Hypothalamus (tissue), 51 donors: Measurements from ENCODE around the gene EDAR.
A peak's percentile ranks its signal among the peaks of the same experiment; 100 is the strongest.

Experiments used
- DNase-seq, 51 donors: peaks; one replicate each; lab custom pipeline; 2025; lab: John Stamatoyannopoulos, UW

Gene EDAR

DNA sequence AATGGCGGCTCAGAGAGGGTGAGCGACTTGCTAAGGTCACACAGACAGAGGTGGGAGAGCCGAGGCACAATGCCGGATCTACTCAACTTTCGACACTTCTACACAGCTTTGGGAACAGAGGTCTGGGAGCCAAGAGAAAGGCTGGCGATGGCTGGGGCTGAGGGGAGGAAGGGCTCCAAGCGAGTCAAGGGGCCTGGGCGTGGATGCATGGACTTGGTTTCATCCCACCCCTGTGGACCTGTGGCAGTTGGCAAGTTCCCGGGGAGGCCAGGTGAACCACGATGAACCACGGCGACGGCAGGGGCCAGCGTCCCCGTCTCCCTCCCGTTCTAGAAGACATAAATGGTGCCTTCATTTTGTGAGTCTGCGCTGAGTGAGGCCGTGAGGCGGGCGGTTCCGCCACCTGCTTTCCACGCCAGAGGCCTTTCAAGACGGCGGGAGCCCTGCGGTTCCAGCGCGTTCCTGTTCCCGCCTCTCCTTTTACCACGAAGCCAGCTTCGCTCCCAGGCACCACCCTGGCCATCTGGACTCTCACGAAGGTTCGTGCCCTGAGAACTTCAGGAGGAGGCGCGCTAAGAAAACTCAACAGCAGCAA is 46.7 kb downstream of the EDAR start:
- no peak for DNase-seq

DNA sequence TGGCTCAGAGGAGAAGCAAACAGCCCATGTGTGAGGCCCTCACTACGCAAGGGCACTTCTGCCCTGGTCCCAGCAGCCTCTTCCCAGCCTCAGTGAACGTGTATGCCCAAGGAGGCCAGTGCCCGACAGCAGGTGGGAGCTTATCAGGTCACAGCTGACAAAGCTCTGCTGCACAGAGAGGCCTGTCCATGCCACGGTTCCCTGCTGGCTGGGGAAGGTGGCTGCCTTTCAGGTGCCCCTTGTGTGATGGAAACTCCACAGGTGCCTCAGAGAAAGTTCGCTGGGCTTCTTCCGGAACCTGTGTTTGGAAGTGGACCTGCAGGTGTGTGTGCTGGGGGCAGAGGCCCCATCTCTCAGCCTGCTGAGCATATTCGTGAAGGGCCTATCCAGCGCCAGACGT is 47.3 kb downstream of the EDAR start:
- DNase-seq, result no peak

DNA sequence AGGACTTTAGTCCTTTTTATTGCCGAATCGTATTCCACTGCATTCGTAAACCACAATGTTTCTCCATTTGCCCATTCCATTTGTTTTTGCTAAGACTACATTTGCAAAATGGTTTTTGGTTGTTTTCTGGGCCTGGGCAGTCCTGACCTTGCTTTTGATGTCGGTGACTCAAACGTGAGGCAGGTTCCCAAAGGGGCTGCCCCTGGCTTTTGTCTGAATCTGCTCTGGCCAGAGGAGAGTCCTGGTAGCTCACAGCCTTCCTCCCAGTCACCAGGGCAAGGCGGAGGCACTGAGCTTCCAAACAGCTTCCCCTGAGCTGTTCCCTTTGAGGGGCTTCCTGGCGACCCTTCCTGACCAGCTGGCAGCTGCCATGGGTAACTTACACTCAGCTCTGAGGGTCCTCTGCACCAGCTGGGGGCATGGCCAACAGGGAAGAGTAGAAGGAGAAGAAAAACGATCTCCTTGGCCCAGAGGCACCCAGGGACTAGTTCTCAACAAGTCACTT is 47.8 kb downstream of the EDAR start:
- DNase-seq, result no peak

DNA sequence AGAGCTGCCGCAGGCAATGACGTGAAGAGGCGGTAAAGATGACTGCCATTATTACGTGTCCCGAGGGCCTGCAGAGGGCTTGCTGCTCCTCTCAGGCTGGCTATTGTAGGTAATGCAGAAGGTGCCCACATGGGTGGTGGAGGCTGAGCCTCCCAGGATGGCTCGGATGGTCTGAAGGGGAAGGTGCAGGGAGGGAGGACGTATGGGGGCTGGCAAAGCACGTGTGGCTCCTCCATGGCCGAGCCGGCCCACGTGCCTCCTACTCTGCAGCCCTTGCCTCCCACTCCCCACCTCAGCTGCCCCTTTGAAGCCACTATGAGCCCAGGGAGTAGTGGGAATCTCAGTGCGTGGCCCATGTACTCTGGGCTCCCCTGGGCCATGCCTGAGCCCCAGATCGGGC is 48.9 kb downstream of the EDAR start:
- DNase-seq, result no peak

GRCh38 chr2:108938077-108938710 is 50.8 kb downstream of the EDAR start:
- DNase-seq, result no peak

DNA sequence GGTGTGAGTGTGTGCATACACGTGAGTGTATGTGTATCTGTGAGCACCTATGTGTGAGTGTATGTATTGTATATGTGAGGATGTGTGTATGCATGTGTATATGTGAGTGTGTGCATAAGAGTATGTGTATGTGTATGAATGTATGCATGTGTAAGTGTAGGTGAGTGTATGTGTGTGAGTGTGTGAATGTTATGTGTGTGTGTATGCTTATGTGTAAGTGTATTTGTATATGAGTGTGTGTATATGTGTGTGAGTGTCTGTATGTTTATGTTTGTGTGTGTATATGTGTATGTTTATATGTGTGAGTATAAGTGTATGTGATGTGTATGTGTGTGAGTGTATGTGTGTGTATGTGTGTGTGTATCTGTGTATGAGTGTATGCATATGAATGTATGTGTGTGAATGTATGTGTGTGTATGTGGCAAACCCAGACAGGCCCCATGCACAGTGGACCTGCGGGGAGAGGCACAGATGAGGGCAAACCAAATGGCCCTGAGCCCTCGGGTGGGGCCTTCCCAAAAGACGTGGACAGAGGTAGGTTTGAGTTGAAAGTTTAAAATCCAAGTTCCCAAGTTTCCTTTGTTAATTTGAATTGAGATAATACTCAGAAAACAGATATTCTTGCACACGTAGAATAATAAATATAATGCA is 51.5 kb downstream of the EDAR start:
- DNase-seq, result no peak

- DNase-seq, result peak in 27 of 51 donors; percentile 11 to 78 (median 43)
These were observed 52.2 kb downstream of the EDAR start for GRCh38 chr2:108936866-108937265.

DNA sequence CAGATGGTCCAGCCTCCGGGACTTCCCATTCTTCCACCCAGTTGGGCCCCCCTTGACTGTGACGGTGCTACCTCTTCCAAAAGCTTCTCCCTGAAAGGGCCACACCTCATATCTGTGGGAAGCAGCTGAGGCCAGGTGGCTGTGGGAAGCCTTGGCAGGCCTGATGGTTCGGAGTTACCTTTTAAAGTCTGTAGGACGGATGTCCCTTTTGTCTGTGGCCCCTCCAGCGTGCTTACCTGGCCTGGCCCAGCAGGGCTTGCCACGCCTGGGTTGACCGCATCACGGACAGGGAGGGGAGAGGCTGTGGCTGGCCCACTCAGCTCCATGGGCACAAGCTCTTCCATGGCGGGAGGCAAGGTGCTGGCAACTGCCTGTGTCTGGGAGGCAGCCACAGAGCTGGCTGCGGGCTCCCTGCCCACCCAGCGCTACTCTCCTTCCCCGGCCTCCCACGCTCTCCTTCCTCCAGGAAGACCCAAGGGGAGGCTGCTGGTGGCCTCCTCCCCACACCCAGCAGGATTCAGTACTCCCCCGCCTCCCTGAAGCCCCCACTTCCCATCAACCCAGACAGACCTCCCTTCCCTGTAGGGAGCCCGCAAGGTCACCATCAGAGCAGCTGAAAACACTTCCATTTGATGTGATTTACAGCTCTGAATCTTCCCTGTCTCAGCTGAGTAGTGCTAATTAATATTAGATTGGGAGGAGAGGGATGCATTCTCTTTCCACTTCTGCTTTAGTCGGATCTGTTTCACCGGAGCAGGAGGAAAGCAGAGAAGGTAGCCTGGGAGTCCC is 52.8 kb downstream of the EDAR start:
- no peak for DNase-seq

DNA sequence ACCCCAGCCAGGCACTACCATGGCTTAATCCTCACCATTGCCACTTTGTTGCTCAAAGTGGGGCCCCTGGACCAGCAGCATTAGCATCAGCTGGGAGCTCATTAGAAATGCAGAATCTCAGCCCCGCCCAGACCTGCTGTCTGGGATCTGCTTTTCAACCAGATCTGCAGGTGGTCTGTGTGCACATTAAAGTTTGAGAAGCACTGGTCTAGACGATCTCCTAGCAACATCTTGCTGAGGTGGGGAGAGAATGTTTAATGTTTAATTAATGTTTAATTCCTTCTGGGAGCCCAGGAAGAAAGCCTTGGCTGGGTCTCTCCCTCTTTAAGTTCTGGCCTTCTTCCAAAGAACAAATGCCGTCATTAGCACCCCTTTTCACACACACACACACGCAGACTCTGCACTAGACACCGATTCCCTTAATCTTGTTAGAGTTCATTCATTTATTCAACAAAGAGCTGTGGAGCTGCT is 53.7 kb downstream of the EDAR start:
- no peak for DNase-seq

GRCh38 chr2:108934583-108935245 is 54.3 kb downstream of the EDAR start:
- no peak for DNase-seq

GRCh38 chr2:108934151-108934550 is 54.9 kb downstream of the EDAR start:
- no peak for DNase-seq

GRCh38 chr2:108933691-108934117 is 55.3 kb downstream of the EDAR start:
- no peak for DNase-seq

DNA sequence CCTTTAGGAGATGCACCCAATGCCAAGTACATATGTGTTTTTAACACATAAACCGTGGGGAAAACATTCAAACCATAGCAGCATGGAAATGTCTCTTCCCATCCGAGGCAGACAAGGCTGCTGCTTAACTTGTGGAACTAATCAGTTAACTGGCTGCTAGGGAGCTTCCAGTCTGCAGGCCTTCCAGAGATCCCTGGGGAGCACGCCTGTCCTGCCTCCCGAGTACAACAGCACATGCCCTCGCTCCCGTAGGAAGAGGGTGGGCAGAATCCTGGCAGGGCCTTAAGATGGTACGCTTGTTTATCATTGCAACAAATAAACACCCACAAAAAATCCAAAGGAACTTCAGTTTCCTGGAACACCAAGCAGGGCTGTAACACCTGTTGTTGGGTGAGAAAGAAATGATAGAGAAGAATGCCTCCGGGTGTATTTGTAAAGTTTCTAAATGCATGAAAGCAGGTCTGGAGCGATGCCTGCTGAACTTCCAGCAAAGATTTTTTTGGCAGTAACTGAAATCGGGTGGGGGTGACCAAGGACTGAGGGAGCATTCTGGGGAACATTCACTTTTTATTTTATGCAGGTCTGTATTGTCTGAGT is 56.2 kb downstream of the EDAR start:
- no peak for DNase-seq

- DNase-seq, result no peak
These were observed 57.6 kb downstream of the EDAR start for GRCh38 chr2:108931372-108931771.

DNA sequence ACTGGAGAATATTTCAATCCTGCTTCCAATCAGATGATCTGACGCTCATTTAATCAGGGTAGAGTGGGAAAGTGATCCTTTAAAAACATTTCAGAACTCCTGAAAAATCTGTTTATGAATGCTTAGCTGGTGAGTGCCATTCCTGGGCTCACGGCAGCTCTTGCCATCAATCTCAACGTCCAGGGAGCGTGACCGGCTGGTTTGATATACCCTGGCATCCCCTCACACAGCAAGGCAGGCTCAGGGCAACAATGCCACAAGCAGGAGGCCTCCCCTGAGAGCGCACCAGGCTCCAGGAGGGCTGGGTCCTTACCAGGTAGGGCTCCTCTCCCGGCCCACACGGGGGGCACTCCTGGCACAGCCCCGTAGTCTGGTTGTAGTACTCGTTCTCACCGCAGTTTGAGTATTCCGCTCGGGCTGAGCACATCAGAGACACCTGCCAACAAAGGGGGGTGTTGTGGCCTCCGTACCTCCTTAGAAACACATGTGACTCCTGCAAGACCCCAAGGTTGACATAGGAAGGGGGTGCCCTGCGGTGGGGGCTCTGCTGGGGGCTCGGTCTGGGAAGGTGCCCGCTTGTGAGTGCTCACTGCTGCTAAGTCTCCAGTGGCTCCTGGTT is 59.1 kb downstream of the EDAR start:
- DNase-seq, result no peak

DNA sequence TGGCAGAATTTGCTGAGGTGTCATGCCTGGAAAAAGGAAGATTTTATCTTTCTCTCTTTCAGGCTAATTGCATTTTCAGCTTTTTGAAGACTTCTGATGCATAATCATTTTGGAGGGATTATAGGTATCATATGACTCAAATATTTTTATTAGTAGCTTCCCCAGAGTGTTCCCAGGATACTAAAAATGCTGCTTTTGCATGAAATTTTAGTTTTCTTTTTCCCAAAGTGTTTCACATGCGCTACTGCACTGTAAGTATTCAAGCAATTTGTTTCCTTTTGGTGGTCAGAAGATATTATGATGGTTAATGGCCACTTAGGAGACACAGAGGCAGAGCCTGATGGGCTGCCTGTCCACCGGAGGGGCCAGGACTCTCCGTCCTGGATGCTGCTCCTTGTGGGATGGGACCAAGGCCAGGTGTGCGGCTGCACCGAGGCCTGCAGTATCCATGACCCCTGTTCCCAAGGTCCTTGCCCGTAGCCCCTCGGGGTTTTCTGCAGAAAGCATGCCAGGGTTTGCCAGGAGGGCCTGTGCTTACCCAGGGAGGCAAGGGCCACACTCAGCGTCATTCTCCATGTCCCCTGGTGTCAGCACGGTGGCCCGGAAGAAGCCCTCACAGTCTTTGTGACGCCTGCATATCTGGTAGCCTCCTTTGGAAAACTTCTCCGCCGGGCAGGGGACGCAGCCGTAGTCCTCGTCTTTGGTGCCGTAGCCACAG is 60.2 kb downstream of the EDAR start:
- DNase-seq, result no peak

GRCh38 chr2:108927936-108928659 is 60.9 kb downstream of the EDAR start:
- DNase-seq, result peak in 13 of 51 donors; percentile 10 to 35 (median 19)

DNA sequence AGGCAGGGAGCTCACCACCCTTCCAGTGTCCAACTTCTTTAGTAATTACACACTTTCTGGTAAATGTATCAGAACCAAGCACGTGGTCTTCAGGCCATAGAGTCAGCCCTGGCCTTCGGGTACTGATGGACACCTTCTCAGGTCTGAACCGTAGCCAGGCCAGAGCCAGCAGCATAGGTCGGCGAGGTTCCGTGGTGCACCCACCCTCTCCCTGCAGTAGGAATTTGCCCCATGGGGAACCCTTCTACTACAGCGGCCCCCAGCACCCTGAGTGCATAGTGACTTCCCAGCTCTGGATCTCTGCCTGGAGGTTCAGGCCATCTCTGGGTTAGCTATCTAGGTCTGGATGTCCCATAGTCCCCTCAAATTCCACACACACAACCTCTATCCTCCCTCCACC is 61.6 kb downstream of the EDAR start:
- DNase-seq, result no peak
